Breast epithelium (tissue), 4 donors: ENCODE results near the gene TMOD3. TPM values are rescaled to one million over a fixed set of nuclear protein-coding genes. Genes with fewer than 3 reads are reported as not detected.

ENCODE experiments used
- DNase-seq, 2 donors: peaks; one replicate each; pipeline ENCODE4 v3.0.0-alpha.2; 2019; ENCODE audit warnings: low spot score in 2 of 2
- H3K27ac ChIP-seq, 2 donors: fragments of 200-600 bp; sonication (generic) in 1 of 2; one replicate each; pipeline ENCODE4 v1.5.1; 2016 to 2019; ENCODE audit warnings: mild to moderate bottlenecking in 1 of 2
- H3K27me3 ChIP-seq, 2 donors: fragments of 200-600 bp; sonication (generic) in 1 of 2; one replicate each; pipeline versions ENCODE4 v1.5.1 to v1.6.0; 2017 to 2019; ENCODE audit warnings: control low read depth in 1 of 2, mild to moderate bottlenecking in 1 of 2
- H3K36me3 ChIP-seq: fragments of 200-600 bp; one replicate; pipeline ENCODE4 v1.5.1; 2019
- H3K4me1 ChIP-seq, 2 donors: fragments of 200-600 bp; sonication (generic); one replicate each; pipeline ENCODE4 v1.5.1; 2016 to 2019; ENCODE audit warnings: control low read depth in 1 of 2
- H3K4me3 ChIP-seq, 3 donors: fragments of 200-600 bp; sonication (generic); 1 replicate in 2 of 3; 2 replicates in 1 of 3; pipeline ENCODE4 v1.5.1; 2016 to 2019; ENCODE audit warnings: mild to moderate bottlenecking in 3 of 3, moderate library complexity in 2 of 3
- H3K9me3 ChIP-seq, 2 donors: fragments of 200-600 bp; sonication (generic) in 1 of 2; one replicate each; pipeline ENCODE4 v1.5.1; 2016 to 2019; ENCODE audit warnings: control low read depth in 1 of 2
- CTCF ChIP-seq, 3 donors: fragments of 450-650 bp; IDR thresholded peaks; one replicate each; pipeline ENCODE4 v1.5.1; 2016 to 2017; ENCODE audit warnings: antibody characterized with exemption in 3 of 3, mild to moderate bottlenecking in 3 of 3, moderate library complexity in 3 of 3
- POLR2A ChIP-seq: fragments of 450-650 bp; IDR thresholded peaks from one replicate; pipeline ENCODE4 v1.6.1; 2016; ENCODE audit warnings: antibody characterized with exemption, mild to moderate bottlenecking, moderate library complexity
- POLR2AphosphoS5 ChIP-seq, 3 donors: sonication (generic); formaldehyde crosslinking; IDR thresholded peaks; one replicate each; pipeline ENCODE4 v1.6.1; 2017; ENCODE audit warnings: antibody characterized with exemption in 3 of 3
- intact Hi-C: fragments of 100-400 bp; cut with DNase I; formaldehyde crosslinking; loops from one replicate; pipeline ENCODE4 v1.15.1; 2023; ENCODE audit warnings: low total_unique reads
- total RNA-seq, 3 donors: library from RNA; depleted of rRNA; stranded (reverse); fragments of >200 nt; gene quantifications; one replicate each; pipeline ENCODE4 v1.1.0, GENCODE V29; 2016

Gene TMOD3
- total RNA-seq, 3 donors from 2014 or later, result 24.9 to 31.4 (median 27.5) TPM

- no peaks in the 10 kb centered on the region for H3K4me1 ChIP-seq
- intact Hi-C loops, result no loop called here
- no peak overlapping the region for H3K27ac ChIP-seq
- no peak overlapping the region for H3K4me3 ChIP-seq
- H3K36me3 ChIP-seq, result no peaks in the 10 kb centered on the region
- TF ChIP-seq CTCF (IDR thresholded peaks at IDR 0.05) (no peak), POLR2A (no peak), POLR2AphosphoS5 (IDR thresholded peaks at IDR 0.05) (no peak)
- H3K9me3 ChIP-seq, result no peaks in the 10 kb centered on the region
- H3K27me3 ChIP-seq, result no peaks in the 10 kb centered on the region
- DNase-seq, result no peak
These were observed 35.1 kb downstream of the TMOD3 start for GRCh38 chr15:51864408-51865056.

- Histone ChIP-seq H3K27me3 (no peaks in the 10 kb centered on the region), H3K9me3 (no peaks in the 10 kb centered on the region), H3K4me1 (no peaks in the 10 kb centered on the region), H3K4me3 (no peak overlapping the region), H3K36me3 (no peaks in the 10 kb centered on the region), H3K27ac (no peak overlapping the region)
- intact Hi-C loops, result no loop called here
- TF ChIP-seq POLR2AphosphoS5 (IDR thresholded peaks at IDR 0.05), result no peak
- no peak for TF ChIP-seq CTCF (IDR thresholded peaks at IDR 0.05)
- no peak for TF ChIP-seq POLR2A
- no peak for DNase-seq
These were observed 35.9 kb downstream of the TMOD3 start for GRCh38 chr15:51865317-51865716.

- DNase-seq, result no peak
- no peaks in the 10 kb centered on the region for H3K4me1 ChIP-seq
- H3K27me3 ChIP-seq, result no peaks in the 10 kb centered on the region
- no peaks in the 10 kb centered on the region for H3K9me3 ChIP-seq
- intact Hi-C loops, result no loop called here
- TF ChIP-seq POLR2A, result no peak
- no peak for TF ChIP-seq CTCF (IDR thresholded peaks at IDR 0.05)
- no peak for TF ChIP-seq POLR2AphosphoS5 (IDR thresholded peaks at IDR 0.05)
- H3K4me3 ChIP-seq, result no peak overlapping the region
- H3K36me3 ChIP-seq, result no peaks in the 10 kb centered on the region
- H3K27ac ChIP-seq, result no peak overlapping the region
These were observed 36.7 kb downstream of the TMOD3 start for GRCh38 chr15:51866161-51866560.

GRCh38 chr15:51866751-51867150 is 37.3 kb downstream of the TMOD3 start:
- intact Hi-C loops, result no loop called here
- H3K36me3 ChIP-seq, result no peaks in the 10 kb centered on the region

GRCh38 chr15:51869060-51869421 is 39.6 kb downstream of the TMOD3 start:
- Histone ChIP-seq H3K9me3 (no peaks in the 10 kb centered on the region), H3K36me3 (no peaks in the 10 kb centered on the region), H3K4me1 (no peaks in the 10 kb centered on the region), H3K4me3 (no peak overlapping the region), H3K27ac (no peak overlapping the region), H3K27me3 (no peaks in the 10 kb centered on the region)
- TF ChIP-seq POLR2A (no peak), POLR2AphosphoS5 (IDR thresholded peaks at IDR 0.05) (no peak), CTCF (IDR thresholded peaks at IDR 0.05) (no peak)
- DNase-seq, result no peak
- intact Hi-C loops, result no loop called here

More at GRCh38 chr15:51866751-51867150, 37.3 kb downstream of the TMOD3 start:
- H3K4me3 ChIP-seq, result no peak overlapping the region
- no peaks in the 10 kb centered on the region for H3K27me3 ChIP-seq
- TF ChIP-seq POLR2A, result no peak
- no peak for TF ChIP-seq POLR2AphosphoS5 (IDR thresholded peaks at IDR 0.05)
- no peaks in the 10 kb centered on the region for H3K9me3 ChIP-seq
- no peak overlapping the region for H3K27ac ChIP-seq
- no peaks in the 10 kb centered on the region for H3K4me1 ChIP-seq
- no peak for DNase-seq
